Gastrocnemius medialis (tissue), 4 donors: ENCODE results near the gene IDS. TPM values are rescaled to one million over a fixed set of nuclear protein-coding genes. Genes with fewer than 3 reads are reported as not detected.
"Not testable (repeated sequence)": the region's sequence is repeated elsewhere in the genome, so short reads cannot be mapped to it uniquely, and the experiment has no call there.

Experiments used
- ATAC-seq, 2 donors: fragments of 150-250 bp; one replicate each; pipeline ENCODE4 v1.9.1; 2016
- DNase-seq, 2 donors: peaks; one replicate each; pipeline ENCODE4 v3.0.0-alpha.2; 2019
- H3K27ac ChIP-seq, 4 donors: fragments of 200-600 bp; sonication (generic); 1 replicate in 1 of 4; 2 replicates in 3 of 4; pipeline ENCODE4 v1.5.1; 2016 to 2018; ENCODE audit warnings: mild to moderate bottlenecking in 2 of 4, moderate library complexity in 1 of 4
- H3K27me3 ChIP-seq, 3 donors: fragments of 200-600 bp; sonication (generic) in 2 of 3; 1 replicate in 1 of 3; 2 replicates in 2 of 3; pipeline versions ENCODE4 v1.5.1 to v1.6.0; 2016 to 2019; ENCODE audit warnings: mild to moderate bottlenecking in 1 of 3, moderate library complexity in 1 of 3
- H3K36me3 ChIP-seq, 2 donors: fragments of 200-600 bp; sonication (generic) in 1 of 2; one replicate each; pipeline ENCODE4 v1.5.1; 2017 to 2018
- H3K4me1 ChIP-seq, 2 donors: fragments of 200-600 bp; sonication (generic) in 1 of 2; one replicate each; pipeline ENCODE4 v1.5.1; 2016 to 2017; ENCODE audit warnings: mild to moderate bottlenecking in 2 of 2
- H3K4me3 ChIP-seq, 4 donors: fragments of 200-600 bp; sonication (generic) in 3 of 4; 1 replicate in 1 of 4; 2 replicates in 3 of 4; pipeline ENCODE4 v1.5.1; 2016 to 2019; ENCODE audit warnings: mild to moderate bottlenecking in 2 of 4
- H3K9me3 ChIP-seq, 3 donors: fragments of 200-600 bp; sonication (generic) in 2 of 3; 1 replicate in 1 of 3; 2 replicates in 2 of 3; pipeline ENCODE4 v1.5.1; 2016 to 2019
- CTCF ChIP-seq, 5 experiments: fragments of 450-650 bp in 3 of 5; fragments of 200-600 bp in 2 of 5; sonication (generic) in 2 of 5; IDR thresholded peaks in 4 of 5; conservative IDR thresholded peaks in 1 of 5; 1 replicate in 4 of 5; 2 replicates in 1 of 5; pipeline ENCODE4 v1.5.1; 2016 to 2019; ENCODE audit warnings: antibody characterized with exemption in 5 of 5, mild to moderate bottlenecking in 3 of 5, moderate library complexity in 3 of 5
- POLR2A ChIP-seq, 2 donors: fragments of 450-650 bp; IDR thresholded peaks; one replicate each; pipeline ENCODE4 v1.6.1; 2017; ENCODE audit warnings: antibody characterized with exemption in 2 of 2, mild to moderate bottlenecking in 2 of 2, moderate library complexity in 2 of 2
- in situ Hi-C, 4 donors: fragments of 200-750 bp; cut with MboI; loops; one replicate each; pipeline versions ENCODE4 v1.15.0 to v1.8.0; 2017; ENCODE audit warnings: low sequenced_read_pairs in 4 of 4
- intact Hi-C: fragments of 100-400 bp; cut with DNase I; formaldehyde crosslinking; loops from one replicate; pipeline ENCODE4 v1.15.1; 2023; ENCODE audit warnings: low total_unique reads
- total RNA-seq, 4 donors: library from RNA; depleted of rRNA; stranded (reverse); fragments of >200 nt; gene quantifications; one replicate each; pipeline versions ENCODE4 v1.1.0 to v1.2.3, GENCODE V29; 2016

Gene IDS
- total RNA-seq, 4 donors from 2014 or later = 28.4 to 44.2 (median 33.7) TPM

GRCh38 chrX:149532868-149533267 lies 27.8 kb upstream of the IDS start:
- H3K9me3 ChIP-seq, H3K4me3 ChIP-seq, DNase-seq, H3K36me3 ChIP-seq, H3K27me3 ChIP-seq, H3K27ac ChIP-seq, intact Hi-C loops, in situ Hi-C loops, ATAC-seq, H3K4me1 ChIP-seq: not testable (repeated sequence)

DNA sequence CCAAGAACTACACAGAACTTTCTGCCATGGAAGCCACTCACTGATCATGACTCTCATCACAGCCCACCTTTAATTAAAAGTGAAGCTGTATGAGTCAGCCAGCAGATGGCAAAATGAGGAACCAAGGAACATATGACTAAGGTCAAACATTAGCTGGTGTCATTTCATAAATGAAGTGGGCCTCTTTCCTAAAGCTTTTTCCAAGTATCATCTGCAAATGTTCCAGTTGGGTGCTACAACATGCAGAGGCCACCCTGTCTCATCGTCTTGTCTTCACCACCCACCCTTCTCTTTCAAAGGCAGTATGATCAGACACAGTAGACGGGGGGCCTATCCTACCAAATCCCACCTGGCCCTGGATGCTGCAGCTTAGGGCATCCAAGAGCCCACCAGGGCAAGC lies 26.5 kb upstream of the IDS start:
- in situ Hi-C loops (no loop called here), intact Hi-C loops (no loop called here)
- no peaks in the 10 kb centered on the region for H3K4me1 ChIP-seq
- TF ChIP-seq CTCF (IDR thresholded peaks at IDR 0.05 in 4 of 5, conservative IDR thresholded peaks at IDR 0.05 in 1 of 5) = no peak
- no peak for TF ChIP-seq POLR2A (IDR thresholded peaks at IDR 0.05)
- peaks cover 0 to 6% of the 10 kb centered on the region in 2 donors for H3K36me3 ChIP-seq
- H3K27me3 ChIP-seq = no peaks in the 10 kb centered on the region
- H3K9me3 ChIP-seq = no peaks in the 10 kb centered on the region
- no peak for ATAC-seq
- no peak overlapping the region for H3K4me3 ChIP-seq
- DNase-seq = no peak
- H3K27ac ChIP-seq = no peak overlapping the region

DNA sequence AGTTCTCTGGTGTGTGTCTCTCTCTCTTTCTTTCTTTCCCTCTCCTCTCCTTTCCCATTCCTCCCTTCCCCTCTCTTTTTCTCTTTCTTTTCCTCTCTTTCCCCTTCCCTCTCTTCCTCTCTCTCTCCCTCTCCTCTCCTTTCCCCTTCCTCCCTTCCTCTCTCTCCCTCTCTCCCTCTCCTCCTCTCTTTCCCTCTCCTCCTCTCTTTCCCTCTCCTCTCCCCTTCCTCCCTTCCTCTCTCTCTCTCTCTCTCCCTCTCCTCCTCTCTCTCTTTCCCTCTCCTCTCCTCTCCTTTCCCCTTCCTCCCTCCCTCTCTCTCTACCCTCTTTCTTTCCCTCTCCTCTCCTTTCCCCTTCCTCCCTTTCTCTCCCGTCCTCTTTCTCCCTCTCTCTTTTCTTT lies 23.3 kb upstream of the IDS start:
- ATAC-seq = no peak
- TF ChIP-seq CTCF (IDR thresholded peaks at IDR 0.05 in 4 of 5, conservative IDR thresholded peaks at IDR 0.05 in 1 of 5) = no peak
- no peak for TF ChIP-seq POLR2A (IDR thresholded peaks at IDR 0.05)
- Histone ChIP-seq H3K27me3 (no peaks in the 10 kb centered on the region), H3K9me3 (no peaks in the 10 kb centered on the region), H3K4me1 (no peaks in the 10 kb centered on the region), H3K27ac (no peak overlapping the region), H3K4me3 (no peak overlapping the region), H3K36me3 (peaks cover 0 to 6% of the 10 kb centered on the region in 2 donors)
- intact Hi-C loops (no loop called here), in situ Hi-C loops (no loop called here)
- DNase-seq = no peak

DNA sequence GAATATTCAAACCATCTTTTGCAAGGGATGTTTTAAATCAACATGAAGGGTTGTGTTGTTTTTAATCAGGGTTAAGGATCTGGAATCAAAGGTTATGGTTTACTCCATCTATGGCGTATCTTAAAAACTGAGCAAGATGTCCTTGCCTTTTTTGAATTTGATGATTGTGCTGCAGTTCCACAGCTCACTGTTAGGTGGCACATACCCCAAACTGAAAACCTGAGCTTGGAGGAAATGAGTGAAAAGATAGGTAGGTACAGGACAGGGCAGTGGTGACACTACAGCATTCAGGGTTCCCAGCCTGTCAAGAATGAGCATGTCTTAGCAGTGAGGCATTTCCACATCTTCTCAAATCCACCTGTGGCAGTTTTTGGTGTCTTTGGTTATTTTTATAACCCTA lies 22.6 kb upstream of the IDS start:
- Histone ChIP-seq H3K27ac (no peak overlapping the region), H3K36me3 (peaks cover 0 to 6% of the 10 kb centered on the region in 2 donors), H3K4me1 (no peaks in the 10 kb centered on the region), H3K9me3 (no peaks in the 10 kb centered on the region), H3K27me3 (no peaks in the 10 kb centered on the region), H3K4me3 (no peak overlapping the region)
- TF ChIP-seq CTCF (IDR thresholded peaks at IDR 0.05 in 4 of 5, conservative IDR thresholded peaks at IDR 0.05 in 1 of 5) = peak in 3 of 5 experiments; percentile 18 to 43 (median 28)
- TF ChIP-seq POLR2A (IDR thresholded peaks at IDR 0.05) = no peak
- ATAC-seq = peak in 1 of 2 donors; percentile 74
- no peak for DNase-seq
- in situ Hi-C loops = no loop called here
- intact Hi-C loops = no loop called here

GRCh38 chrX:149526318-149527033 lies 21.4 kb upstream of the IDS start:
- H3K4me1 ChIP-seq, H3K27me3 ChIP-seq, H3K9me3 ChIP-seq, in situ Hi-C loops, H3K4me3 ChIP-seq, H3K36me3 ChIP-seq, H3K27ac ChIP-seq, intact Hi-C loops, DNase-seq: not testable (repeated sequence)
- peak in 1 of 2 donors; percentile 19 for ATAC-seq

GRCh38 chrX:149525903-149526302 lies 20.8 kb upstream of the IDS start:
- intact Hi-C loops, H3K27ac ChIP-seq, ATAC-seq, H3K9me3 ChIP-seq, H3K4me3 ChIP-seq, H3K27me3 ChIP-seq, H3K36me3 ChIP-seq, DNase-seq, H3K4me1 ChIP-seq, in situ Hi-C loops: not testable (repeated sequence)

DNA sequence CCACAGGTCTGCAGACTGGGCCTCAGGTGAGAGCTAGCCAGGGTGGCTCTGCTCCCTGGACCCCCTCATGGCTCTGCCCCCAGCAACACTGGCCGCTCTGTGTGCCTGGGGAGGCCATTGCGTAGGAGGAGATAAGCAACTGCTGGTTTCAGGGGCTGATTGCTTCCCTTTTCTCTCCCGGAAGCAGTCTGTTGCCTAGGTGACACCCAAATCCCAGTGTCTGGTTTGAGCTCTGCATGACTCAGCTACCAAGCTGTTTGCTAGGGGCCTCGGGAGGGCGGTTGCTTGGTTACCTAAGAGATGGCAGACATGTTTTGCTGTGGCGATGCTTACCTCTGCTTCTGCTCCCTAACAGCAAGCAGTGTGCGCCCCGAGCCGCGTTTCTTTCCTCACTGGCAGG lies 20.3 kb upstream of the IDS start:
- DNase-seq, in situ Hi-C loops, H3K4me1 ChIP-seq, intact Hi-C loops, H3K27ac ChIP-seq, H3K36me3 ChIP-seq, H3K9me3 ChIP-seq, H3K4me3 ChIP-seq, H3K27me3 ChIP-seq: not testable (repeated sequence)
- peak; percentile 26 to 54 for ATAC-seq
